AG09309 (cell line): ENCODE measurements around the gene EDNRA.

Experiments
- DNase-seq: peaks from one replicate; pipeline ENCODE4 v3.0.0-alpha.2; 2010; ENCODE audit warnings: low read depth
- H3K4me3 ChIP-seq: 2 replicates; pipeline ENCODE4 v1.5.1; 2011; ENCODE audit warnings: mild to moderate bottlenecking, low read depth, low read length, moderate library complexity; ENCODE audit not compliant: control insufficient read depth
- TF ChIP-seq, protein P1 (sequence below): IDR thresholded peaks from 2 replicates; pipeline ENCODE4 v1.5.1; 2011; ENCODE audit warnings: mild to moderate bottlenecking, low read depth, low read length, inconsistent platforms; ENCODE audit not compliant: insufficient read depth, control insufficient read depth; ENCODE audit errors: missing control alignments

The EDNRA gene

DNA sequence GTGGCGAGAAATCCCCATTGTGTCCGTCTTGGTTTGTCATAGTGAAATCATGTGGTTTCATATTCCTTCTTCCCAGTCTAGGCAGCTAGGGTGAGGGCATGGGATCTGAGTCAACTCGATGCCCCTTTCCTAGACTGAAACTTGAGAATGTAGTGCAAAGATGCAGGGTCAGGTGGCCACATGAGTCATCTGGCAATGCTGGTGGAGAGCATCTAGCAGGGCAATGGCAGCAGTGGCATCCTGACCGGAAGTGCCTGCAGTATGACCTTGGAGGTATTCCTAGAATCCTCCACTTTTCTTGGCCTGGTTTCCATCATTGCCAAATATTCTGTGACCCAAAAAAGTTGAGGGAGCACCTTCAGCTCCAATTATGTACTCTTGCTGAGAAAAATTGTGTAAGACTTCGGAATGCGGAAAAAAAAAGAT lies 97.2 kb downstream of the EDNRA start:
- DNase-seq = peak; percentile 88
- TF ChIP-seq, protein P1, sequence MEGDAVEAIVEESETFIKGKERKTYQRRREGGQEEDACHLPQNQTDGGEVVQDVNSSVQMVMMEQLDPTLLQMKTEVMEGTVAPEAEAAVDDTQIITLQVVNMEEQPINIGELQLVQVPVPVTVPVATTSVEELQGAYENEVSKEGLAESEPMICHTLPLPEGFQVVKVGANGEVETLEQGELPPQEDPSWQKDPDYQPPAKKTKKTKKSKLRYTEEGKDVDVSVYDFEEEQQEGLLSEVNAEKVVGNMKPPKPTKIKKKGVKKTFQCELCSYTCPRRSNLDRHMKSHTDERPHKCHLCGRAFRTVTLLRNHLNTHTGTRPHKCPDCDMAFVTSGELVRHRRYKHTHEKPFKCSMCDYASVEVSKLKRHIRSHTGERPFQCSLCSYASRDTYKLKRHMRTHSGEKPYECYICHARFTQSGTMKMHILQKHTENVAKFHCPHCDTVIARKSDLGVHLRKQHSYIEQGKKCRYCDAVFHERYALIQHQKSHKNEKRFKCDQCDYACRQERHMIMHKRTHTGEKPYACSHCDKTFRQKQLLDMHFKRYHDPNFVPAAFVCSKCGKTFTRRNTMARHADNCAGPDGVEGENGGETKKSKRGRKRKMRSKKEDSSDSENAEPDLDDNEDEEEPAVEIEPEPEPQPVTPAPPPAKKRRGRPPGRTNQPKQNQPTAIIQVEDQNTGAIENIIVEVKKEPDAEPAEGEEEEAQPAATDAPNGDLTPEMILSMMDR = no peak
- no peak overlapping the region for H3K4me3 ChIP-seq

DNA sequence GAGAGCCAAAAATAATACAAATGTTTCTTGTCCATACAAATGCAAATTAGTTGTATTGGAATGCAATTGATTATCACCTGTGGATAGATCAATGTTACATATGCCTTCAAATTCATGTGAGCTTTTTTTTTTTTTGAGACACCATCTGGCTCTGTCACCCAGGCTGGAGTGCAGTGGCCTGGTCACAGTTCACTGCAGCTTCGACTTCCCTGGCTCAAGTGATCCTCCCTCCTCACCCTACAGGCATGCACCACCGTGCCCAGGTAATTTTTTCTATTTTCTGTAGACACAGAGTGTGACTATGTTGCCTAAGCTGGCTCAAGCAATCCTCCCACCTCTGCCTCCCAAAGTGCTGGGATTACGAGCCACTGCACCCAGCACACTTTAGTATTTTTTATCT lies 97.7 kb downstream of the EDNRA start:
- TF ChIP-seq, protein P1 = no peak
- DNase-seq = no peak
- no peak overlapping the region for H3K4me3 ChIP-seq

- no peak for DNase-seq
- no peak overlapping the region for H3K4me3 ChIP-seq
- TF ChIP-seq, protein P1 = no peak
Measured at GRCh38 chr4:147580396-147580795, 99.5 kb downstream of the EDNRA start.

- peak; percentile 66 for DNase-seq
Measured at GRCh38 chr4:147581606-147582350, 100.9 kb downstream of the EDNRA start.

DNA sequence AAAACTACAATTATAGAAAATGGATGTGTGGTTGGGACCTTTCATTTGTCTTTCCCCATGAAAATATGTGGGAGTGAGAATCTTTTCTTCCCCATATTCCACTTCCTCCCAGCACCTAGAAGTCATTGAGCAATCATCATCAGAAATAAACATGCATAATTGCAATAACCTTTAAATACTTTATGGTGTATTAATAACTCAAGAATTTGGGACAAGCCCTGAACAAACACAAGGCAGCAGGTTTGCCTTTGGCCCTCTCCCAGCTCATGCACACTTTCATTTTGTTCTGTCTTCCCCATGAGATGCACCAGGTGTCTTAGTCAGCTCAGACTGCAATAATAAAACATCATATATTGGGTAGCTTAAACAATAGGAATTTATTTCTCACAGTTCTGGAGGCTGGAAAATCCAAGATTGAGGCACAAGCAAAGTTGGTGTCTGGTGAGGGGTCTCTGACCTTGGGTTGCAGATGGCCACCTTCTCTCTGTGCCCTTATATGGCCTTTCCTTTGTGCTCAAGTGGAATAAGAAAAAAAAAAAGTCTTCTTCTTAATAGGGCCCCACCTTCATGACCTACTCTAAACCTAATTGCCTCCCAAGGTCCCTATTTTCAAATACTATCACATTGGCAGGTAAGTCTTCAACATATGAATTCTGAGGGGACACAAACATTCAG lies 101.6 kb downstream of the EDNRA start:
- TF ChIP-seq, protein P1 = no peak
- no peak for DNase-seq

More at GRCh38 chr4:147581606-147582350, 100.9 kb downstream of the EDNRA start:
- no peak overlapping the region for H3K4me3 ChIP-seq
- TF ChIP-seq, protein P1 = no peak

DNA sequence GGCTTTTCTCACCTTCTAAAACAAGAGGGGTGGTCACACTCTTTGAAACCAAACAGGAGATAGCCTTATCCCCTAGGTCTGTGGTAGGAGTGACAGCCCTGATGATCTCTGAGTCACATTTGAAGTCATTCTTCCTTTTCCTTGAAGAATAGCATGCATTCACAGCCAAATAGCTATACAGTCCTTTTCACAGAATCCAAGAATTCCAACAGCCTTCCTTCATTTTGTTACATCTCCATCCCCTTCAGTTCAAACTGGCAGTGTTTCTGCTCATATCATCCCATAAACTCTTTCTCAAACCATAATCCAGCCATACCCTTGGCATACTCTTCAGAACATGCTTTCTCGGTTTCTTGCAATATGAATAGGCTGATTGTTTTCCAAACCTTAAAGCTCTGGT lies 103.0 kb downstream of the EDNRA start:
- TF ChIP-seq, protein P1 = no peak
- DNase-seq = no peak
- H3K4me3 ChIP-seq = no peak overlapping the region

More for the DNA sequence above, 101.6 kb downstream of the EDNRA start:
- no peak overlapping the region for H3K4me3 ChIP-seq
